Neural progenitor cell (in vitro differentiated cells): ENCODE data around the gene TP53. TPM values are rescaled to one million over a fixed set of nuclear protein-coding genes. Genes with fewer than 3 reads are reported as not detected.

ENCODE experiments used
- DNase-seq: peaks from one replicate; pipeline ENCODE4 v3.0.0-alpha.2; 2016; ENCODE audit warnings: low spot score
- H2AFZ ChIP-seq: fragments of 200-600 bp; sonication (generic); replicated peaks from 2 replicates; pipeline ENCODE4 v1.6.1; 2016; ENCODE audit warnings: antibody characterized with exemption
- H3F3A ChIP-seq: fragments of 200-600 bp; sonication (generic); 2 replicates; pipeline ENCODE4 v1.6.1; 2016; ENCODE audit warnings: antibody characterized with exemption, low read depth
- H3K27ac ChIP-seq: fragments of 200-600 bp; sonication (generic); 2 replicates; pipeline ENCODE4 v1.5.1; 2016; ENCODE audit warnings: mild to moderate bottlenecking
- H3K27me3 ChIP-seq: fragments of 200-600 bp; sonication (generic); 2 replicates; pipeline ENCODE4 v1.6.1; 2016; ENCODE audit warnings: mild to moderate bottlenecking, moderate library complexity
- H3K36me3 ChIP-seq: fragments of 200-600 bp; sonication (generic); 2 replicates; pipeline ENCODE4 v1.5.1; 2016
- H3K4me1 ChIP-seq: fragments of 200-600 bp; sonication (generic); 2 replicates; pipeline ENCODE4 v1.6.1; 2016; ENCODE audit warnings: mixed run types
- H3K4me2 ChIP-seq: fragments of 200-600 bp; sonication (generic); 2 replicates; pipeline ENCODE4 v1.6.1; 2016
- H3K4me3 ChIP-seq: fragments of 200-600 bp; sonication (generic); 2 replicates; pipeline ENCODE4 v1.5.1; 2016
- H3K79me2 ChIP-seq: fragments of 200-600 bp; sonication (generic); 2 replicates; pipeline ENCODE4 v1.6.1; 2016; ENCODE audit warnings: low read depth
- H3K9ac ChIP-seq: fragments of 200-600 bp; sonication (generic); 2 replicates; pipeline ENCODE4 v1.6.1; 2016
- H3K9me3 ChIP-seq: fragments of 200-600 bp; sonication (generic); 2 replicates; pipeline ENCODE4 v1.5.1; 2016; ENCODE audit warnings: low read depth
- H4K20me1 ChIP-seq: fragments of 200-600 bp; sonication (generic); 2 replicates; pipeline ENCODE4 v1.6.1; 2016; ENCODE audit warnings: low read depth
- H3K27ac Mint-ChIP-seq: 3 replicates; pipeline ENCODE4 v1.8.0; 2021; ENCODE audit warnings: mixed read lengths
- H3K27me3 Mint-ChIP-seq: 2 replicates; pipeline ENCODE4 v1.8.0; 2022; ENCODE audit warnings: low read depth, mild to moderate bottlenecking, inconsistent platforms, moderate library complexity, mixed read lengths; ENCODE audit not compliant: insufficient read depth
- H3K36me3 Mint-ChIP-seq: 3 replicates; pipeline ENCODE4 v1.8.0; 2021; ENCODE audit warnings: mixed read lengths
- H3K4me1 Mint-ChIP-seq: 3 replicates; pipeline ENCODE4 v1.8.0; 2021; ENCODE audit warnings: mixed read lengths
- H3K4me3 Mint-ChIP-seq: 3 replicates; pipeline ENCODE4 v1.8.0; 2021; ENCODE audit warnings: mild to moderate bottlenecking, moderate library complexity, mixed read lengths
- H3K9me3 Mint-ChIP-seq: 3 replicates; pipeline ENCODE4 v1.8.0; 2020; ENCODE audit warnings: mixed read lengths
- EZH2 ChIP-seq: fragments of 200-600 bp; sonication (generic); IDR thresholded peaks from 2 replicates; pipeline ENCODE4 v1.6.1; 2017; ENCODE audit warnings: antibody characterized with exemption, mild to moderate bottlenecking, moderate library complexity
- EZH2phosphoT487 ChIP-seq: fragments of 200-600 bp; sonication (generic); IDR thresholded peaks from 2 replicates; pipeline ENCODE4 v1.6.1; 2017; ENCODE audit warnings: antibody characterized with exemption
- total RNA-seq: library from RNA; depleted of rRNA; stranded (reverse); fragments of >200 nt; gene quantifications from 2 replicates; pipeline ENCODE4 v1.2.3, GENCODE V29; 2015; ENCODE audit warnings: low replicate concordance
- TF ChIP-seq, protein P1 (sequence below): fragments of 200-600 bp; sonication (generic); IDR thresholded peaks from 2 replicates; pipeline ENCODE4 v1.5.1; 2017; ENCODE audit warnings: antibody characterized with exemption, mild to moderate bottlenecking

Gene TP53
- total RNA-seq, 1 donor from 2014 or later = 54.9 TPM

DNA sequence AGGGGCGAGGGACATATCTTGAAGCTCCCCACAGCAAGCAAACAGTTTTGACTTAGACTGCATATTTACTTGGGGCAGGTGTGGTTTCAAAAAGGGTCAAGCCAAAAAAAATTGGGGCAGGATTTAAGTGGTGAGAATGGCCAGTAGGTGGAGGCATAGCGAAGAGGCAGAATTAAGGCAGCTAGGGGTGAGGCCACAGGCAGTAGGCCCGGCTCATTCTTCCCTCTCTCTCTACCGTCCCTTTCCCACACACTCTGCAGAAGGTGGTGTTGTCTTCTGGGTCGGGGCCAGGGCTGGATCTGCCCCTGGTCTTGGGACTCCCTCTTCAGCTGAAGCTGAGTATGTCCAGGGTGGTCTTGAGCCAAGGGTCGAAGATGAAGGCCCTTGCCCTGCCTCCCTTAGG lies 54.8 kb downstream of the TP53 start:
- H3K4me1 ChIP-seq = peaks cover 7% of the 10 kb centered on the region
- no peaks in the 10 kb centered on the region for H3K9me3 ChIP-seq
- Mint-ChIP-seq H3K9me3 (no peaks in the 10 kb centered on the region), H3K4me1 (peaks cover 45% of the 10 kb centered on the region), H3K36me3 (no peaks in the 10 kb centered on the region), H3K27me3 (peaks cover 5% of the 10 kb centered on the region), H3K4me3 (peak overlapping the region; percentile 9), H3K27ac (peak overlapping the region; percentile 40)
- H3K27ac ChIP-seq = no peak overlapping the region
- no peaks in the 10 kb centered on the region for H3K79me2 ChIP-seq
- DNase-seq = peak; percentile 70
- H3F3A ChIP-seq = peaks cover 6% of the 10 kb centered on the region
- H3K4me2 ChIP-seq = no peak overlapping the region
- H3K9ac ChIP-seq = no peak overlapping the region
- TF ChIP-seq EZH2phosphoT487 (no peak), EZH2 (no peak)
- TF ChIP-seq, protein P1, sequence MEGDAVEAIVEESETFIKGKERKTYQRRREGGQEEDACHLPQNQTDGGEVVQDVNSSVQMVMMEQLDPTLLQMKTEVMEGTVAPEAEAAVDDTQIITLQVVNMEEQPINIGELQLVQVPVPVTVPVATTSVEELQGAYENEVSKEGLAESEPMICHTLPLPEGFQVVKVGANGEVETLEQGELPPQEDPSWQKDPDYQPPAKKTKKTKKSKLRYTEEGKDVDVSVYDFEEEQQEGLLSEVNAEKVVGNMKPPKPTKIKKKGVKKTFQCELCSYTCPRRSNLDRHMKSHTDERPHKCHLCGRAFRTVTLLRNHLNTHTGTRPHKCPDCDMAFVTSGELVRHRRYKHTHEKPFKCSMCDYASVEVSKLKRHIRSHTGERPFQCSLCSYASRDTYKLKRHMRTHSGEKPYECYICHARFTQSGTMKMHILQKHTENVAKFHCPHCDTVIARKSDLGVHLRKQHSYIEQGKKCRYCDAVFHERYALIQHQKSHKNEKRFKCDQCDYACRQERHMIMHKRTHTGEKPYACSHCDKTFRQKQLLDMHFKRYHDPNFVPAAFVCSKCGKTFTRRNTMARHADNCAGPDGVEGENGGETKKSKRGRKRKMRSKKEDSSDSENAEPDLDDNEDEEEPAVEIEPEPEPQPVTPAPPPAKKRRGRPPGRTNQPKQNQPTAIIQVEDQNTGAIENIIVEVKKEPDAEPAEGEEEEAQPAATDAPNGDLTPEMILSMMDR = peak; percentile 64
- H2AFZ ChIP-seq = peak overlapping the region; percentile 66
- no peaks in the 10 kb centered on the region for H3K27me3 ChIP-seq
- no peaks in the 10 kb centered on the region for H3K36me3 ChIP-seq
- no peaks in the 10 kb centered on the region for H4K20me1 ChIP-seq
- H3K4me3 ChIP-seq = no peak overlapping the region

DNA sequence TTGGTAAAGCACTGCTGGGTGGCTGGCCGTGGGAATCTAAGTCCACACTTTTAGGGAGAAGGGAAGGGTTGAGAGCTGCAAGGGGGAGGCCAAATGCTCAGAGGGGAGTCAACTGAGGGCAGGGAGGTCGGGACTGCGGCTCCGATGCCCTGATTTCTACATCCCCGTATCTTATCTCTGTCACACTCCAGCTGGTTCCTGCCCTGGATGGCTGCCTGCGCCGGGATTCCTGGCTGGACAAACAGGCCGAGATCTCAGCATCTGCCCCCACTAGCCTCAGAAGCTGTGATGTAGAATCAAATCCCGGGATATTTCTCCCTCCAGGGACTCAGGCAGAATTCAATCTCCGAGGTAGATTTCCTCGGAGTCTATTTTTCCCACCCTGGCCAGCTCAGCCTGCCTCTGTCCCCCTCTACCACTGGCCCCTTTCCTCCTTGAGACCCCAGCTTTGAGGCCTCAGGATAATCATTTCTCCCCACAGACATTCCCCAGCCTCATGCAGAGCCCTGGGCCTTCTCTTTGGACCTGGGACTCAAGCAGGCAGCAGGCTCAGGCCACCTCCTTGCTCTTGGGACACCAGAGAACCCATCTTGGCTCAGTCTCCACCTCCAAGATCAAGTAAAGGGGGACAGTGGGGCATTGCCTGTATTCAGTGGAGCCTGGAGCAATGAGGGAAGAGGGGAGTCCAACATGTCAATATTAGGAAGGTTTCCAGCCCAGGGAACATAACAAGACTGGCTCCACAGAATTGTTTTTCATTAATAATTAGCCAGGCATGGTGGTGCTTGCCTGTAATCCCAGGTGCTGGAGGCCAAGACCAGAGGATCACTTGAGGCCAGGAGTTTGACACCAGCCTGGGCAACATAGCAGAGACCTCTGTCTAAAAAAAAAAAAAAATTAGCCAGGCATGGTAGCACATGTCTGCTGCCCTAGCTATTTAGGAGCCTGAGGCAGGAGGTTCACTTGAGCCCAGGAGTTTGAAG lies 55.6 kb downstream of the TP53 start:
- Mint-ChIP-seq H3K27me3 (peaks cover 5% of the 10 kb centered on the region), H3K4me3 (no peak overlapping the region), H3K27ac (peak overlapping the region; percentile 21), H3K4me1 (peaks cover 48% of the 10 kb centered on the region), H3K9me3 (no peaks in the 10 kb centered on the region), H3K36me3 (no peaks in the 10 kb centered on the region)
- Histone ChIP-seq H3K4me2 (no peak overlapping the region), H2AFZ (no peak overlapping the region), H3K9ac (no peak overlapping the region), H3F3A (peaks cover 13% of the 10 kb centered on the region), H3K9me3 (no peaks in the 10 kb centered on the region), H3K4me3 (no peak overlapping the region), H3K27ac (no peak overlapping the region), H4K20me1 (no peaks in the 10 kb centered on the region), H3K79me2 (no peaks in the 10 kb centered on the region), H3K27me3 (no peaks in the 10 kb centered on the region), H3K4me1 (peaks cover 7% of the 10 kb centered on the region), H3K36me3 (no peaks in the 10 kb centered on the region)
- TF ChIP-seq EZH2phosphoT487 (no peak), EZH2 (no peak)
- TF ChIP-seq, protein P1 = no peak
- DNase-seq = no peak

DNA sequence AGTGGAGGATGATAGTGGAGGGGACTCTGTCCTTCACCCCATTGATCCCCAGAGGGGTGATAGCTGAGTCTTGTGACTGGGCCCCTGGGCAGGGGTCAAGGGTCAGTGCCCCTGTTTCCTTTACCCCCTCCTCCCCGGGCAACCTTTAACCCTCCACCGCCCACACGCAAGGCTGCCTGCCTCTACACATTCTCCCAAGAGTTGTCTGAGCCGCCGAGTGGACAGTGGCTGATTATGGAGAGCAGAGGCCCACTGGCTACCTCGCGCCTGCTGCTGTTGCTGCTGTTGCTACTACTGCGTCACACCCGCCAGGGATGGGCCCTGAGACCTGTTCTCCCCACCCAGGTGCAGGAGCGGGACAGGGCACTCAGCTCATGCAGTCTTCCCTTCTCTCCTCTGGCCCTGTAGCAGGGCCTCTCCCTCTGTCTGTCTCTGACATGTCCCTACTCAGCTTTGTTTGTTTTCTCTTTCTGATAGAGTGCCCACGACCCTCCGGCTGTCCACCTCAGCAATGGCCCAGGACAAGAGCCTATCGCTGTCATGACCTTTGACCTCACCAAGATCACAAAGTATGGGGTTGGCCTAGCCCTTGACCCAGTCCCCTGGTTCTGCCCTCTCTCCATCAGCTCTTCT lies 57.2 kb downstream of the TP53 start, which contains the start of gene SHBG:
Gene SHBG, plus strand, starts transcription at position 197 of the 633 bp plus-strand sequence. Its CDS starts 38 bp downstream, at position 235.
- Histone ChIP-seq H3F3A (peaks cover 13% of the 10 kb centered on the region), H3K27ac (no peak within 1 kb of the TSS), H4K20me1 (no peaks in the 10 kb centered on the region), H3K36me3 (no peaks in the 10 kb centered on the region), H3K27me3 (no peaks in the 10 kb centered on the region), H3K4me1 (peaks cover 4% of the 10 kb centered on the region), H3K4me3 (no peak within 1 kb of the TSS), H2AFZ (no peak within 1 kb of the TSS), H3K4me2 (no peak within 1 kb of the TSS), H3K9ac (no peak within 1 kb of the TSS), H3K79me2 (no peaks in the 10 kb centered on the region), H3K9me3 (no peaks in the 10 kb centered on the region)
- DNase-seq = no peak
- Mint-ChIP-seq H3K27ac (peak within 1 kb of the TSS; percentile 78), H3K9me3 (peaks cover 2% of the 10 kb centered on the region), H3K36me3 (peaks cover 6% of the 10 kb centered on the region), H3K4me3 (peak within 1 kb of the TSS; percentile 53), H3K4me1 (peaks cover 38% of the 10 kb centered on the region), H3K27me3 (peaks cover 9% of the 10 kb centered on the region)
- TF ChIP-seq EZH2 (no peak), EZH2phosphoT487 (no peak)
- TF ChIP-seq, protein P1 = no peak
